ENCODE data around the gene LRRC32.

DNA sequence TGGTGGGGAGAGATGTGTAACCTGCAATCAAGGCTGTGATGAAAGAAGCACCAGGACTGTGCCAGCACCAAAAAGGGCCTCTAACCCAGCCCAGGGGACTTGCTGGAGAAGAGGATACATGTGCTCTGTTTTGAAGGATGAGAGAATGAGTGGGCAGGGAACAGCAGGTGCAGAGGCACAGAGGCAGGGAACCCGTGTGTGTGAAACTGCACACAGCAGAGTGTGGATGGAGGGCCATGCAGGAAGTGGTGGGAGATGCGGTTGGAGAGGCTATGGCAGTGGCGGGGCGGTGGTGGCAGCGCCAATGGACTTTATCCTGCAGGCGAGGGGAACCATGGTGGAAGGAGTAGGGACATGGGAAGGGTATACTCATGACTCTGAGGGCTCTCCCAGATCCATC, 25.2 kb upstream of the LRRC32 start:
- no peak for TF ChIP-seq EP300 (IDR thresholded peaks at IDR 0.05)
- no peak for TF ChIP-seq POLR2AphosphoS5 (IDR thresholded peaks at IDR 0.05)

All from stomach (tissue), 4 donors.